Mesendoderm (in vitro differentiated cells): Measurements from ENCODE around the gene SNX6.

Experiments
- DNase-seq: peaks from one replicate; pipeline ENCODE4 v3.0.0; 2013
- H2AK5ac ChIP-seq: 2 replicates; pipeline ENCODE4 v1.6.1; 2013; ENCODE audit warnings: low read length, inconsistent platforms
- H2BK120ac ChIP-seq: 2 replicates; pipeline ENCODE4 v1.6.1; 2013; ENCODE audit warnings: low read depth, mild to moderate bottlenecking, low read length, moderate library complexity, mixed read lengths
- H2BK15ac ChIP-seq: replicated peaks from 2 replicates; pipeline ENCODE4 v1.6.1; 2013; ENCODE audit warnings: low read depth, mild to moderate bottlenecking, moderate library complexity
- H2BK5ac ChIP-seq: 2 replicates; pipeline ENCODE4 v1.6.1; 2013; ENCODE audit warnings: low read length, inconsistent platforms
- H3K18ac ChIP-seq: 2 replicates; pipeline ENCODE4 v1.6.1; 2013; ENCODE audit warnings: mild to moderate bottlenecking, low read length, mixed read lengths
- H3K23ac ChIP-seq: one replicate; pipeline ENCODE4 v1.6.1; 2013; ENCODE audit warnings: low read length
- H3K27ac ChIP-seq: 2 replicates; pipeline ENCODE4 v1.5.1; 2013; ENCODE audit warnings: low read depth, mild to moderate bottlenecking, inconsistent platforms, low read length, moderate library complexity
- H3K27me3 ChIP-seq: 2 replicates; pipeline ENCODE4 v1.6.1; 2013; ENCODE audit warnings: low read length, control low read depth, mild to moderate bottlenecking, inconsistent platforms; ENCODE audit not compliant: insufficient read depth, poor library complexity
- H3K36me3 ChIP-seq: 2 replicates; pipeline ENCODE4 v1.6.1; 2013; ENCODE audit warnings: low read length, inconsistent platforms; ENCODE audit not compliant: control insufficient read depth, insufficient read depth
- H3K4ac ChIP-seq: one replicate; pipeline ENCODE4 v1.6.1; 2013; ENCODE audit warnings: low read depth, mild to moderate bottlenecking, low read length, moderate library complexity
- H3K4me1 ChIP-seq: 2 replicates; pipeline ENCODE4 v1.6.1; 2013; ENCODE audit warnings: low read depth, low read length, inconsistent platforms; ENCODE audit not compliant: control insufficient read depth
- H3K4me2 ChIP-seq: 2 replicates; pipeline ENCODE4 v1.6.1; 2013; ENCODE audit warnings: low read length
- H3K4me3 ChIP-seq: 2 replicates; pipeline ENCODE4 v1.5.1; 2013; ENCODE audit warnings: mild to moderate bottlenecking, low read length
- H3K56ac ChIP-seq: one replicate; pipeline ENCODE4 v1.6.1; 2013; ENCODE audit warnings: low read length
- H3K79me1 ChIP-seq: 2 replicates; pipeline ENCODE4 v1.6.1; 2013; ENCODE audit warnings: low read length, inconsistent platforms
- H3K79me2 ChIP-seq: 2 replicates; pipeline ENCODE4 v1.6.1; 2013; ENCODE audit warnings: mild to moderate bottlenecking, low read length; ENCODE audit not compliant: control insufficient read depth, insufficient read depth
- H3K9ac ChIP-seq: 2 replicates; pipeline ENCODE4 v1.6.1; 2013; ENCODE audit warnings: low read length, inconsistent platforms
- H4K5ac ChIP-seq: one replicate; pipeline ENCODE4 v1.6.1; 2013; ENCODE audit warnings: low read length
- H4K8ac ChIP-seq: one replicate; pipeline ENCODE4 v1.6.1; 2013; ENCODE audit warnings: low read depth, mild to moderate bottlenecking, control low read depth, low read length, moderate library complexity
- WGBS: extraction: QIAGEN DNeasy Blood & Tissue Kit; methylation state at CpG from one replicate; pipeline ENCODE4 v1.1.7; 2013; ENCODE audit warnings: low lambda C conversion rate, missing lambda C conversion rate; ENCODE audit not compliant: insufficient coverage; ENCODE audit errors: extremely low coverage; 5-methylcytosine and 5-hydroxymethylcytosine counted together

The SNX6 gene

GRCh38 chr14:34604995-34605394 is 25.0 kb downstream of the SNX6 start:
- Histone ChIP-seq H3K79me2 (no peaks in the 10 kb centered on the region), H3K9ac (no peak overlapping the region), H4K8ac (no peak overlapping the region), H3K18ac (no peak overlapping the region), H3K4me1 (no peaks in the 10 kb centered on the region), H3K27me3 (no peaks in the 10 kb centered on the region), H2BK5ac (no peak overlapping the region), H3K23ac (no peak overlapping the region), H2BK120ac (no peak overlapping the region), H4K5ac (no peak overlapping the region), H2AK5ac (no peak overlapping the region), H3K27ac (no peak overlapping the region), H3K36me3 (peaks cover 2% of the 10 kb centered on the region), H3K4me2 (no peak overlapping the region), H2BK15ac (no peak overlapping the region), H3K4ac (no peak overlapping the region), H3K4me3 (no peak overlapping the region), H3K79me1 (no peaks in the 10 kb centered on the region), H3K56ac (no peak overlapping the region)
- DNase-seq: no peak
- no CpG with 5 or more reads among the region's 1 CpG for WGBS

- H2BK5ac ChIP-seq: no peak overlapping the region
- no peaks in the 10 kb centered on the region for H3K27me3 ChIP-seq
- no peak overlapping the region for H4K5ac ChIP-seq
- H3K4me1 ChIP-seq: no peaks in the 10 kb centered on the region
- no peak overlapping the region for H3K4me3 ChIP-seq
- H3K4ac ChIP-seq: no peak overlapping the region
- H2BK15ac ChIP-seq: no peak overlapping the region
- no peaks in the 10 kb centered on the region for H3K79me2 ChIP-seq
- H3K36me3 ChIP-seq: peaks cover 8% of the 10 kb centered on the region
- no peak overlapping the region for H3K23ac ChIP-seq
- no peaks in the 10 kb centered on the region for H3K79me1 ChIP-seq
- no peak overlapping the region for H3K27ac ChIP-seq
- no peak overlapping the region for H3K56ac ChIP-seq
- no peak overlapping the region for H2BK120ac ChIP-seq
- H3K9ac ChIP-seq: no peak overlapping the region
- no peak overlapping the region for H4K8ac ChIP-seq
- no CpG with 5 or more reads among the region's 3 CpGs for WGBS
- DNase-seq: no peak
- H3K4me2 ChIP-seq: no peak overlapping the region
- no peak overlapping the region for H2AK5ac ChIP-seq
- no peak overlapping the region for H3K18ac ChIP-seq
These were observed 33.1 kb downstream of the SNX6 start for GRCh38 chr14:34596891-34597290.

DNA sequence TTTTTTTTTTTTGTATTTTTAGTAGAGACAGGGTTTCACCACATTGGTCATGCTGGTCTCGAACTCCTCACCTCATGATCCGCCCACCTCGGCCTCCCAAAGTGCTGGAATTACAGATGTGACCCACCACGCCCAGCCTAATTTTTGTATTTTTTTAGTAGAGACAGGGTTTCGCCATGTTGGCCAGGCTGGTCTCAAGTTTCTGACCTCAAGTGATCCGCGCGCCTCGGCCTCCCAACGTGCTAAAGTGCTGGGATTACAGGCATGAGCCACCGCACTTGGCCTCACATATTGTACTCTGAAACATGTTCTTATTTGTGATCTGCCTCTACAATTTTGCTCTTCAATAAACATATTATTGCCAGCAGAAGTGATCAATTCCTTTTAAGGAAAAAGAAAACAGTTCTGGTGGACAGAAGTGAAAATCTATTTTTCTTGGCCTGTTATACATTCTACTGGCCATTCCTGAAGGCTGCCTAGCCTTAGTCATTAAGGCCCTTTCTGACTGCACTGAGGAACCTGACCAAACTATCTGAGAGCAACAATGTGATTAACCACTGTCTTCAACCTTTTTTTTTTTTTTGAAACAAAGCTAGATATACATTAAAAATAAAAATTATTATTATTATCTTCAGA is 36.1 kb downstream of the SNX6 start:
- H3K4me3 ChIP-seq: no peak overlapping the region
- H2AK5ac ChIP-seq: no peak overlapping the region
- no peak overlapping the region for H4K5ac ChIP-seq
- H3K79me1 ChIP-seq: no peaks in the 10 kb centered on the region
- peaks cover 8% of the 10 kb centered on the region for H3K36me3 ChIP-seq
- no peak overlapping the region for H3K27ac ChIP-seq
- H3K79me2 ChIP-seq: no peaks in the 10 kb centered on the region
- WGBS: no CpG with 5 or more reads among the region's 11 CpGs
- H4K8ac ChIP-seq: no peak overlapping the region
- no peak for DNase-seq
- H2BK15ac ChIP-seq: no peak overlapping the region
- no peak overlapping the region for H3K9ac ChIP-seq
- H3K56ac ChIP-seq: no peak overlapping the region
- H3K4me2 ChIP-seq: no peak overlapping the region
- H3K27me3 ChIP-seq: no peaks in the 10 kb centered on the region
- no peaks in the 10 kb centered on the region for H3K4me1 ChIP-seq
- no peak overlapping the region for H3K23ac ChIP-seq
- H3K18ac ChIP-seq: no peak overlapping the region
- no peak overlapping the region for H3K4ac ChIP-seq
- no peak overlapping the region for H2BK120ac ChIP-seq
- no peak overlapping the region for H2BK5ac ChIP-seq

DNA sequence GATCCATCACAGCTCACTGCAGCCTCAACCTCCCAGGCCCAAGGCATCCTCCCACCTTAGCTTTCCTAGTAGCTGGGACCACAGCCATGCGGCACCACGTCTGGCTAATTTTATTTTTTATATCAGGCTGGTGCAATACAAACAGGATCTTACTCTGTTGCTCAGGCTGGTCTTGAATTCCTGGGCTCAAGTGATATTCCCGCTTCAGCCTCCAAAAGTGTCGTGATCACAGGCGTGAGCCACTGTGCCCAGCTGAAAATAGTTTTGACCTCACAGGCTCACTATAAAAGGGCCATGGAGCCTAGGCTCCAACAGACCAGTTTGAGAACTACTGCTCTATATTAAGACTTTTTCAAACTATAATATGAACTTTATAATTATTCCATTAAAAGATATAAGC is 37.3 kb downstream of the SNX6 start:
- no peaks in the 10 kb centered on the region for H3K4me1 ChIP-seq
- H3K79me1 ChIP-seq: no peaks in the 10 kb centered on the region
- H3K56ac ChIP-seq: no peak overlapping the region
- no peak overlapping the region for H3K9ac ChIP-seq
- no peak overlapping the region for H3K4me2 ChIP-seq
- no peak overlapping the region for H3K27ac ChIP-seq
- H3K79me2 ChIP-seq: no peaks in the 10 kb centered on the region
- no CpG with 5 or more reads among the region's 5 CpGs for WGBS
- no peak overlapping the region for H3K18ac ChIP-seq
- no peak overlapping the region for H3K4me3 ChIP-seq
- no peaks in the 10 kb centered on the region for H3K27me3 ChIP-seq
- no peak overlapping the region for H3K4ac ChIP-seq
- H3K36me3 ChIP-seq: peaks cover 8% of the 10 kb centered on the region
- no peak overlapping the region for H4K8ac ChIP-seq
- no peak overlapping the region for H3K23ac ChIP-seq
- no peak overlapping the region for H2AK5ac ChIP-seq
- DNase-seq: no peak
- no peak overlapping the region for H2BK120ac ChIP-seq
- H2BK5ac ChIP-seq: no peak overlapping the region
- no peak overlapping the region for H4K5ac ChIP-seq
- no peak overlapping the region for H2BK15ac ChIP-seq

DNA sequence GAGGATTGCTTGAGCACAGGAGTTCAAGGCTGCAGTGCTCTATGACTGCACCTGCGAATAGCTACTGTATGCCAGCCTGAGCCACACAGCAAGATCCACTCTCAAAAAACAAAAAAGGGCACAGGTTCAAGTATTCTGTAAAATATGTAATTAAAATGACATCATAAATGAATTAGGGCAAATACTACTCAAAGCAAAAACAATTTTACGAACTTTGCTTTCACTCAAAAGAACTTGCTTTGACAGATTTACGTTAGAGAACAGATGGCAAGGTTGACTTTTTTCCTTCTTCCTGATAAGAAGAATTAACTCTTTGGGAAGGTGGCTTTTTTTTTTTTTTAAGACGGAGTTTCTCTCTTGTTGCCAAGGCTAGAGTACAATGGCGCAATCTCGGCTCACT is 46.4 kb downstream of the SNX6 start:
- no peak overlapping the region for H4K8ac ChIP-seq
- H2BK15ac ChIP-seq: no peak overlapping the region
- no peak overlapping the region for H2BK120ac ChIP-seq
- no peak overlapping the region for H3K4ac ChIP-seq
- no peak overlapping the region for H3K56ac ChIP-seq
- H3K4me2 ChIP-seq: no peak overlapping the region
- no peak overlapping the region for H3K23ac ChIP-seq
- H3K18ac ChIP-seq: no peak overlapping the region
- H3K4me1 ChIP-seq: no peaks in the 10 kb centered on the region
- H2AK5ac ChIP-seq: no peak overlapping the region
- DNase-seq: no peak
- H3K79me1 ChIP-seq: no peaks in the 10 kb centered on the region
- peaks cover 2% of the 10 kb centered on the region for H3K36me3 ChIP-seq
- H2BK5ac ChIP-seq: no peak overlapping the region
- H3K4me3 ChIP-seq: no peak overlapping the region
- H4K5ac ChIP-seq: no peak overlapping the region
- H3K79me2 ChIP-seq: no peaks in the 10 kb centered on the region
- H3K9ac ChIP-seq: no peak overlapping the region
- WGBS: no CpG with 5 or more reads among the region's 6 CpGs
- H3K27me3 ChIP-seq: no peaks in the 10 kb centered on the region
- H3K27ac ChIP-seq: no peak overlapping the region

- H3K4me1 ChIP-seq: no peaks in the 10 kb centered on the region
- WGBS: no CpG with 5 or more reads among the region's 11 CpGs
- no peak overlapping the region for H4K8ac ChIP-seq
- H3K27me3 ChIP-seq: no peaks in the 10 kb centered on the region
- no peak overlapping the region for H3K4ac ChIP-seq
- H2BK15ac ChIP-seq: no peak overlapping the region
- H2AK5ac ChIP-seq: no peak overlapping the region
- no peak overlapping the region for H3K9ac ChIP-seq
- no peak overlapping the region for H3K23ac ChIP-seq
- H3K4me3 ChIP-seq: no peak overlapping the region
- H3K56ac ChIP-seq: no peak overlapping the region
- no peaks in the 10 kb centered on the region for H3K79me1 ChIP-seq
- no peak overlapping the region for H3K4me2 ChIP-seq
- no peak overlapping the region for H3K18ac ChIP-seq
- no peak overlapping the region for H3K27ac ChIP-seq
- peaks cover 2% of the 10 kb centered on the region for H3K36me3 ChIP-seq
- no peak overlapping the region for H2BK5ac ChIP-seq
- DNase-seq: no peak
- H4K5ac ChIP-seq: no peak overlapping the region
- no peak overlapping the region for H2BK120ac ChIP-seq
- H3K79me2 ChIP-seq: no peaks in the 10 kb centered on the region
These were observed 47.7 kb downstream of the SNX6 start for GRCh38 chr14:34582117-34582680.
